KMS-11 (cell line): ENCODE measurements around the gene CAP1.
"Not testable (repeated sequence)": the region's sequence is repeated elsewhere in the genome, so short reads cannot be mapped to it uniquely, and the experiment has no call there.

ENCODE experiments used
- H2AFZ ChIP-seq: fragments of 200-600 bp; sonication (generic); 2 replicates; pipeline ENCODE4 v1.6.1; 2016; ENCODE audit warnings: antibody characterized with exemption, mixed run types, low read depth
- H3K27ac ChIP-seq: fragments of 200-600 bp; sonication (generic); 2 replicates; pipeline ENCODE4 v1.6.1; 2016; ENCODE audit warnings: mild to moderate bottlenecking, mixed run types
- H3K27me3 ChIP-seq: fragments of 200-600 bp; sonication (generic); 2 replicates; pipeline ENCODE4 v1.6.1; 2017; ENCODE audit warnings: mild to moderate bottlenecking, low read depth, mixed run types, moderate library complexity; ENCODE audit not compliant: insufficient read depth
- H3K36me3 ChIP-seq: fragments of 200-600 bp; sonication (generic); 2 replicates; pipeline ENCODE4 v1.6.1; 2017; ENCODE audit warnings: mild to moderate bottlenecking, mixed run types; ENCODE audit not compliant: insufficient read depth
- H3K4me1 ChIP-seq: fragments of 200-600 bp; sonication (generic); 2 replicates; pipeline ENCODE4 v1.6.1; 2016; ENCODE audit warnings: mild to moderate bottlenecking, low read depth, mixed run types; ENCODE audit not compliant: poor library complexity, severe bottlenecking
- H3K4me2 ChIP-seq: fragments of 200-600 bp; sonication (generic); 2 replicates; pipeline ENCODE4 v1.7.0; 2016; ENCODE audit warnings: mild to moderate bottlenecking, mixed run types
- H3K4me3 ChIP-seq: fragments of 200-600 bp; sonication (generic); IDR thresholded peaks from 2 replicates; pipeline ENCODE4 v1.6.1; 2017; ENCODE audit warnings: low read depth, low read length, mixed read lengths; ENCODE audit not compliant: insufficient read depth
- H3K79me2 ChIP-seq: fragments of 200-600 bp; sonication (generic); 2 replicates; pipeline ENCODE4 v1.6.1; 2016; ENCODE audit warnings: low read depth, mixed run types; ENCODE audit not compliant: insufficient read depth
- H3K9ac ChIP-seq: fragments of 200-600 bp; sonication (generic); 2 replicates; pipeline ENCODE4 v1.6.1; 2016; ENCODE audit warnings: mild to moderate bottlenecking, mixed run types
- H4K20me1 ChIP-seq: fragments of 200-600 bp; sonication (generic); 2 replicates; pipeline ENCODE4 v1.6.1; 2016; ENCODE audit warnings: mild to moderate bottlenecking, mixed run types; ENCODE audit not compliant: insufficient read depth
- TF ChIP-seq, protein P1 (sequence below): fragments of 200-600 bp; sonication (generic); conservative IDR thresholded peaks from 2 replicates; pipeline ENCODE4 v1.6.1; 2017; ENCODE audit warnings: low read depth, mild to moderate bottlenecking, antibody characterized with exemption, low read length, moderate library complexity, mixed read lengths

The CAP1 gene

GRCh38 chr1:40036574-40036973 lies 4.0 kb upstream of the CAP1 start:
- TF ChIP-seq, protein P1, sequence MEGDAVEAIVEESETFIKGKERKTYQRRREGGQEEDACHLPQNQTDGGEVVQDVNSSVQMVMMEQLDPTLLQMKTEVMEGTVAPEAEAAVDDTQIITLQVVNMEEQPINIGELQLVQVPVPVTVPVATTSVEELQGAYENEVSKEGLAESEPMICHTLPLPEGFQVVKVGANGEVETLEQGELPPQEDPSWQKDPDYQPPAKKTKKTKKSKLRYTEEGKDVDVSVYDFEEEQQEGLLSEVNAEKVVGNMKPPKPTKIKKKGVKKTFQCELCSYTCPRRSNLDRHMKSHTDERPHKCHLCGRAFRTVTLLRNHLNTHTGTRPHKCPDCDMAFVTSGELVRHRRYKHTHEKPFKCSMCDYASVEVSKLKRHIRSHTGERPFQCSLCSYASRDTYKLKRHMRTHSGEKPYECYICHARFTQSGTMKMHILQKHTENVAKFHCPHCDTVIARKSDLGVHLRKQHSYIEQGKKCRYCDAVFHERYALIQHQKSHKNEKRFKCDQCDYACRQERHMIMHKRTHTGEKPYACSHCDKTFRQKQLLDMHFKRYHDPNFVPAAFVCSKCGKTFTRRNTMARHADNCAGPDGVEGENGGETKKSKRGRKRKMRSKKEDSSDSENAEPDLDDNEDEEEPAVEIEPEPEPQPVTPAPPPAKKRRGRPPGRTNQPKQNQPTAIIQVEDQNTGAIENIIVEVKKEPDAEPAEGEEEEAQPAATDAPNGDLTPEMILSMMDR, result no peak
- H4K20me1 ChIP-seq, result no peaks in the 10 kb centered on the region
- H3K4me2 ChIP-seq, result no peak overlapping the region
- no peak overlapping the region for H3K27ac ChIP-seq
- peaks cover 10% of the 10 kb centered on the region for H3K79me2 ChIP-seq
- H3K9ac ChIP-seq, result no peak overlapping the region
- H3K4me3 ChIP-seq, result no peak overlapping the region
- no peaks in the 10 kb centered on the region for H3K36me3 ChIP-seq
- no peak overlapping the region for H2AFZ ChIP-seq
- no peaks in the 10 kb centered on the region for H3K27me3 ChIP-seq
- H3K4me1 ChIP-seq, result peaks cover 21% of the 10 kb centered on the region

DNA sequence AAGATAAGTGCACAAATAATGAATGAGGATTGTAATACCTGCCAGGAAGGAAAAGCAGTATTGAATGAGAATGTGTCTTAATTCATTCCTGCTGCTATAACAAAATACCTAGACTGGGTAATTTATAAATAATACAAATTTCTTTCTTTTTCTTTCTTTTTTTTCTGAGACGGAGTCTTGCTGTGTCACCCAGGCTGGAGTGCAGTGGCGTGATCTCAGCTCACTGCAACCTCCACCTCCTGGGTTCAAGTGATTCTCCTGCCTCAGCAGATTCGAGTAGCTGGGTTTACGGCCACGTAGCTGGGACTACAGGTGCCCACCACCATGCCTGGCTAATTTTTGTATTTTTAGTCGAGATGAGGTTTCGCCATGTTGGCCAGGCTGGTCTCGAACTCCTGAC lies 3.3 kb upstream of the CAP1 start:
- H4K20me1 ChIP-seq, H3K4me2 ChIP-seq, H3K27ac ChIP-seq, H3K36me3 ChIP-seq, H3K27me3 ChIP-seq, H3K4me3 ChIP-seq, H3K9ac ChIP-seq, H2AFZ ChIP-seq: not testable (repeated sequence)
- H3K79me2 ChIP-seq, result peaks cover 17% of the 10 kb centered on the region
- peaks cover 25% of the 10 kb centered on the region for H3K4me1 ChIP-seq

- H3K4me1 ChIP-seq, result peaks cover 33% of the 10 kb centered on the region
- peak overlapping the region; percentile 63 for H3K4me2 ChIP-seq
- H3K9ac ChIP-seq, result peak overlapping the region; percentile 85; the same call in 1 of the 2 replicates
- H4K20me1 ChIP-seq, result no peaks in the 10 kb centered on the region
- TF ChIP-seq, protein P1, result no peak
- peaks cover 32% of the 10 kb centered on the region for H3K79me2 ChIP-seq
- H3K36me3 ChIP-seq, result no peaks in the 10 kb centered on the region
- H3K4me3 ChIP-seq, result no peak overlapping the region
- no peaks in the 10 kb centered on the region for H3K27me3 ChIP-seq
- H2AFZ ChIP-seq, result peak overlapping the region; percentile 56
- H3K27ac ChIP-seq, result peak overlapping the region; percentile 87
Measured at GRCh38 chr1:40038697-40039096, 1.8 kb upstream of the CAP1 start.

- H4K20me1 ChIP-seq, result no peaks in the 10 kb centered on the region
- peak overlapping the region; percentile 87 for H3K27ac ChIP-seq
- peak overlapping the region; percentile 85 for H3K9ac ChIP-seq
- H2AFZ ChIP-seq, result peak overlapping the region; percentile 56
- peak overlapping the region; percentile 63 for H3K4me2 ChIP-seq
- H3K36me3 ChIP-seq, result no peaks in the 10 kb centered on the region
- H3K4me3 ChIP-seq, result peak overlapping the region; percentile 77
- peaks cover 39% of the 10 kb centered on the region for H3K4me1 ChIP-seq
- H3K27me3 ChIP-seq, result no peaks in the 10 kb centered on the region
- peaks cover 38% of the 10 kb centered on the region for H3K79me2 ChIP-seq
- TF ChIP-seq, protein P1, result peak; percentile 41; the same call in 1 of the 2 replicates
Measured at GRCh38 chr1:40039245-40039756, 1.2 kb upstream of the CAP1 start.

DNA sequence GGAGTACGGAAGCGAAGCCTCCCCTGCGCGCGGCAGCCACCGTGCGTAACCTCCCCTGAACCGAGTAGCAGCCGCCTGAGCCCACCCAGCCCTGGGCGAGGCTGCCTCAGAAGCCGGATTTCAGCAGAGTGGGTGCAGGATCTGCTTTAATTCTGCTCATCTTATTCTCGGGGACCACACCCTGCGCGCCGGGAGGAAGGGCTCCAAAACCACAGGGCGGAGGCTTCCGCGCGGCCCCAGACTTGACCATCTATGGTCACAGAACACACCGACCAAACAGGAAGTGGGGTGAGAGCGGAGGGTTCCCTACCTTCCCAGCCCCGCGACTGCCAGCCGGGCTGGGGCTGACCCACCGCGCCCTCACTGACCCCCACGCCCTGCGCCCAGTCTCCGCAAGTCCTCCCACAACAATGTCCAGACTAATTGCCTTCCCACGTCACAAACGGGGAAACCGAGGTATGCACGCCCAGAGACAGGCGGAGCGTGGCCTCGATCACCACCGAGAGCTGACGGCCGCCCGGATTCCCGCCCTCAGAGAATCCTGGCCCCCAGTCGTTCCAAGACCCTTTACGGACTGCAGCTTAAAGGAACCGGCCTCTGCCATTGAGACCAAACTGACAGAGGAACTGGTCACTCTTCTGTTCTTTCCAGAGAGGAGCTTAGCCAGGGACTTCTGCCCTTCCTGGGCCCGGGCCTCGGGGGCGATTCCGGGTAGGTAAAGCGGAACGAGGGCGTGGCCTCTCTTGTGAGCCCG lies 595 bp upstream of the CAP1 start:
- Histone ChIP-seq H3K79me2 (peaks cover 43% of the 10 kb centered on the region), H2AFZ (peak overlapping the region; percentile 56), H3K27me3 (no peaks in the 10 kb centered on the region), H3K36me3 (no peaks in the 10 kb centered on the region), H3K27ac (peak overlapping the region; percentile 87), H3K4me1 (peaks cover 41% of the 10 kb centered on the region), H4K20me1 (no peaks in the 10 kb centered on the region), H3K9ac (peak overlapping the region; percentile 85), H3K4me3 (peak overlapping the region; percentile 78), H3K4me2 (peak overlapping the region; percentile 63)
- TF ChIP-seq, protein P1, result no peak
